ENCODE results near the gene INSM2. TPM values are rescaled to one million over a fixed set of nuclear protein-coding genes. Genes with fewer than 3 reads are reported as not detected.

INSM2 gene
- total and polyA plus RNA-seq, 2 of the 4 experiments (the other 2 are of a cell fraction), result not detected

DNA sequence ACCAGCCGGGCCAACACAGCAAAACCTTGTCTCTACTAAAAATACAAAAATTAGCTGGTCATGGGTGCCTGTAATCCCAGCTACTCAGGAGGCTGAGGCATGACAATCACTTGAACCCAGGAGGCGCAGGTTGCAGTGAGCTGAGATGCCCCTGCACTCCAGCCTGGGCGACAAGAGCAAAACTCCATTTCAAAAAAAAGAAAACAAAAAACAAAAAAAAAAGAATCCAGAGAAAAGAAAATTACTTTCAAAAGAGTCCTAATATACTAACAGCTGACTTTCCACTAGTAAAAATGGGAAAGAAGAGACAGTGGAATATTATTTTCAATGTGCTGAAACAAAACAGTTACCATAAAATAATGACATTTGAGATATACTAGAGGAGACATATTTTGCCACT, 8.3 kb upstream of the INSM2 start:
- no peaks in the 10 kb centered on the region for H3K9me1 ChIP-seq (ENCODE audit: insufficient read depth, low read length)
- BruUV-seq (replicated peaks), result no TSS peak
- no peak overlapping the region for H3K23ac ChIP-seq (ENCODE audit: low read depth, low read length)
- intact Hi-C loops (cut with micrococcal nuclease) (no loop called here), in situ Hi-C loops (cut with MboI; ENCODE audit: low sequenced_read_pairs) (no loop called here), dilution Hi-C loops (cut with HindIII; ENCODE audit: low sequenced_read_pairs, unreplicated experiment) (no loop called here)
- no peak overlapping the region for H2BK15ac ChIP-seq (ENCODE audit: low read depth, low read length)
- H4K91ac ChIP-seq (ENCODE audit: insufficient read depth, low read depth, low read length), result no peak overlapping the region
- ChIA-PET CTCF (no interaction called here), POLR2A (ENCODE audit: unreplicated experiment) (no interaction called here)
- DNase-seq (no peak), ATAC-seq (ENCODE audit: low read depth) (no peak)
- no peaks in the 10 kb centered on the region for H3K36me3 ChIP-seq (ENCODE audit: control insufficient read depth, insufficient read depth, low read length)
- no peak overlapping the region for H3K18ac ChIP-seq (ENCODE audit: low read depth, low read length)
- no peaks in the 10 kb centered on the region for H3K4me1 ChIP-seq (ENCODE audit: control insufficient read depth, insufficient read depth, low read length)
- no peaks in the 10 kb centered on the region for H4K20me1 ChIP-seq (ENCODE audit: insufficient read depth, low read length)
- no peak overlapping the region for H2AK9ac ChIP-seq (replicated peaks; ENCODE audit: low read depth, low read length, poor library complexity)
- H2BK120ac ChIP-seq (ENCODE audit: low read depth, low read length), result no peak overlapping the region
- H4K8ac ChIP-seq (ENCODE audit: low read depth in 2 of 2, low read length in 2 of 2), result no peak overlapping the region
- H4K5ac ChIP-seq (ENCODE audit: low read depth, low read length), result no peak overlapping the region
- H3K4ac ChIP-seq (ENCODE audit: low read depth, low read length), result no peak overlapping the region
- H3K79me1 ChIP-seq (ENCODE audit: low read depth in 1 of 2, low read length in 2 of 2), result no peaks in the 10 kb centered on the region
- 80% methylated on average over 2 of the region's 3 CpGs; no CpG with 5 or more reads in 1 of the 2 experiments for WGBS, 2 experiments (ENCODE audit: extremely low coverage in 2 of 2, insufficient read length in 1 of 2)
- H3K27me3 ChIP-seq (ENCODE audit: control insufficient read depth, insufficient read depth, low read length), result peaks cover 12% of the 10 kb centered on the region; the same call in 1 of the 2 replicates
- no peak overlapping the region for H2BK20ac ChIP-seq (ENCODE audit: low read depth, low read length)
- no peak overlapping the region for H3K56ac ChIP-seq (ENCODE audit: extremely low read depth, insufficient read depth, low read length)
- no peak overlapping the region for H3K27ac ChIP-seq (ENCODE audit: insufficient read depth, low read length)
- H3K4me2 ChIP-seq (ENCODE audit: low read depth, low read length), result no peak overlapping the region
- no peak overlapping the region for H2AFZ ChIP-seq (replicated peaks; ENCODE audit: low read length, poor library complexity)
- TF ChIP-seq RAD21 (IDR thresholded peaks at IDR 0.05; ENCODE audit: low read length) (no peak), SMC3 (IDR thresholded peaks at IDR 0.05; ENCODE audit: low read depth, low read length) (no peak), CEBPB (IDR thresholded peaks at IDR 0.05; ENCODE audit: low read depth, low read length) (no peak), RFX5 (IDR thresholded peaks at IDR 0.05; ENCODE audit: low read depth, low read length) (no peak), POLR2A (IDR thresholded peaks at IDR 0.05; ENCODE audit: low read depth, low read length) (no peak), FOS (IDR thresholded peaks at IDR 0.05; ENCODE audit: low read depth, low read length) (no peak), MXI1 (IDR thresholded peaks at IDR 0.05; ENCODE audit: borderline replicate concordance, low read depth, low read length) (no peak), BHLHE40 (IDR thresholded peaks at IDR 0.05; ENCODE audit: low read depth, low read length) (no peak), RCOR1 (IDR thresholded peaks at IDR 0.05; ENCODE audit: insufficient replicate concordance, low read length) (no peak), MAZ (IDR thresholded peaks at IDR 0.05; ENCODE audit: borderline replicate concordance, low read depth, low read length) (no peak), CHD1 (IDR thresholded peaks at IDR 0.05; ENCODE audit: low read depth, low read length) (no peak), NFE2L2 (IDR thresholded peaks at IDR 0.05; ENCODE audit: low read depth, low read length) (no peak), MAFK (IDR thresholded peaks at IDR 0.05; ENCODE audit: low read depth, low read length) (no peak)
- TF ChIP-seq, protein P1, sequence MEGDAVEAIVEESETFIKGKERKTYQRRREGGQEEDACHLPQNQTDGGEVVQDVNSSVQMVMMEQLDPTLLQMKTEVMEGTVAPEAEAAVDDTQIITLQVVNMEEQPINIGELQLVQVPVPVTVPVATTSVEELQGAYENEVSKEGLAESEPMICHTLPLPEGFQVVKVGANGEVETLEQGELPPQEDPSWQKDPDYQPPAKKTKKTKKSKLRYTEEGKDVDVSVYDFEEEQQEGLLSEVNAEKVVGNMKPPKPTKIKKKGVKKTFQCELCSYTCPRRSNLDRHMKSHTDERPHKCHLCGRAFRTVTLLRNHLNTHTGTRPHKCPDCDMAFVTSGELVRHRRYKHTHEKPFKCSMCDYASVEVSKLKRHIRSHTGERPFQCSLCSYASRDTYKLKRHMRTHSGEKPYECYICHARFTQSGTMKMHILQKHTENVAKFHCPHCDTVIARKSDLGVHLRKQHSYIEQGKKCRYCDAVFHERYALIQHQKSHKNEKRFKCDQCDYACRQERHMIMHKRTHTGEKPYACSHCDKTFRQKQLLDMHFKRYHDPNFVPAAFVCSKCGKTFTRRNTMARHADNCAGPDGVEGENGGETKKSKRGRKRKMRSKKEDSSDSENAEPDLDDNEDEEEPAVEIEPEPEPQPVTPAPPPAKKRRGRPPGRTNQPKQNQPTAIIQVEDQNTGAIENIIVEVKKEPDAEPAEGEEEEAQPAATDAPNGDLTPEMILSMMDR (conservative IDR thresholded peaks at IDR 0.05; ENCODE audit: low read depth, low read length), result no peak
- TF ChIP-seq, protein P2, sequence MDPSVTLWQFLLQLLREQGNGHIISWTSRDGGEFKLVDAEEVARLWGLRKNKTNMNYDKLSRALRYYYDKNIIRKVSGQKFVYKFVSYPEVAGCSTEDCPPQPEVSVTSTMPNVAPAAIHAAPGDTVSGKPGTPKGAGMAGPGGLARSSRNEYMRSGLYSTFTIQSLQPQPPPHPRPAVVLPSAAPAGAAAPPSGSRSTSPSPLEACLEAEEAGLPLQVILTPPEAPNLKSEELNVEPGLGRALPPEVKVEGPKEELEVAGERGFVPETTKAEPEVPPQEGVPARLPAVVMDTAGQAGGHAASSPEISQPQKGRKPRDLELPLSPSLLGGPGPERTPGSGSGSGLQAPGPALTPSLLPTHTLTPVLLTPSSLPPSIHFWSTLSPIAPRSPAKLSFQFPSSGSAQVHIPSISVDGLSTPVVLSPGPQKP (IDR thresholded peaks at IDR 0.05; ENCODE audit: borderline replicate concordance, low read depth, low read length), result no peak
- TF ChIP-seq, protein P3, sequence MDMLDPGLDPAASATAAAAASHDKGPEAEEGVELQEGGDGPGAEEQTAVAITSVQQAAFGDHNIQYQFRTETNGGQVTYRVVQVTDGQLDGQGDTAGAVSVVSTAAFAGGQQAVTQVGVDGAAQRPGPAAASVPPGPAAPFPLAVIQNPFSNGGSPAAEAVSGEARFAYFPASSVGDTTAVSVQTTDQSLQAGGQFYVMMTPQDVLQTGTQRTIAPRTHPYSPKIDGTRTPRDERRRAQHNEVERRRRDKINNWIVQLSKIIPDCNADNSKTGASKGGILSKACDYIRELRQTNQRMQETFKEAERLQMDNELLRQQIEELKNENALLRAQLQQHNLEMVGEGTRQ (IDR thresholded peaks at IDR 0.05; ENCODE audit: low read depth, low read length), result no peak
- no peak overlapping the region for H2AK5ac ChIP-seq (ENCODE audit: low read depth, low read length)
- H3K4me3 ChIP-seq (ENCODE audit: insufficient read depth, low read depth, low read length), result no peak overlapping the region
- H3K9me3 ChIP-seq (ENCODE audit: control insufficient read depth, insufficient read depth, low read length), result no peaks in the 10 kb centered on the region
- H2BK5ac ChIP-seq (ENCODE audit: low read depth, low read length, poor library complexity, severe bottlenecking), result no peak overlapping the region
- no peak overlapping the region for H3K9ac ChIP-seq (ENCODE audit: low read depth, low read length)
- H3K14ac ChIP-seq (replicated peaks; ENCODE audit: low read depth, low read length), result no peak overlapping the region
